GM13976 (cell line): ENCODE results near the gene AMDHD1.

Source experiments
- DNase-seq: peaks from one replicate; pipeline ENCODE4 v3.0.0; 2012; ENCODE audit warnings: low spot score
- in situ Hi-C: fragments of 300-500 bp; cut with MboI; formaldehyde crosslinking; loops from one replicate; pipeline ENCODE4 v1.12.0; 2022; ENCODE audit warnings: low sequenced_read_pairs, mixed read lengths, inconsistent platforms; ENCODE audit not compliant: unreplicated experiment
- TF ChIP-seq, protein P1 (sequence below): IDR thresholded peaks from 2 replicates; pipeline ENCODE4 v1.5.1; 2012; ENCODE audit warnings: borderline replicate concordance, mild to moderate bottlenecking; ENCODE audit not compliant: insufficient read depth; ENCODE audit errors: extremely low read depth, missing control alignments, control extremely low read depth

Gene AMDHD1

GRCh38 chr12:95949477-95950206 lies 6.5 kb downstream of the AMDHD1 start:
- in situ Hi-C loops, result no loop called here
- TF ChIP-seq, protein P1, sequence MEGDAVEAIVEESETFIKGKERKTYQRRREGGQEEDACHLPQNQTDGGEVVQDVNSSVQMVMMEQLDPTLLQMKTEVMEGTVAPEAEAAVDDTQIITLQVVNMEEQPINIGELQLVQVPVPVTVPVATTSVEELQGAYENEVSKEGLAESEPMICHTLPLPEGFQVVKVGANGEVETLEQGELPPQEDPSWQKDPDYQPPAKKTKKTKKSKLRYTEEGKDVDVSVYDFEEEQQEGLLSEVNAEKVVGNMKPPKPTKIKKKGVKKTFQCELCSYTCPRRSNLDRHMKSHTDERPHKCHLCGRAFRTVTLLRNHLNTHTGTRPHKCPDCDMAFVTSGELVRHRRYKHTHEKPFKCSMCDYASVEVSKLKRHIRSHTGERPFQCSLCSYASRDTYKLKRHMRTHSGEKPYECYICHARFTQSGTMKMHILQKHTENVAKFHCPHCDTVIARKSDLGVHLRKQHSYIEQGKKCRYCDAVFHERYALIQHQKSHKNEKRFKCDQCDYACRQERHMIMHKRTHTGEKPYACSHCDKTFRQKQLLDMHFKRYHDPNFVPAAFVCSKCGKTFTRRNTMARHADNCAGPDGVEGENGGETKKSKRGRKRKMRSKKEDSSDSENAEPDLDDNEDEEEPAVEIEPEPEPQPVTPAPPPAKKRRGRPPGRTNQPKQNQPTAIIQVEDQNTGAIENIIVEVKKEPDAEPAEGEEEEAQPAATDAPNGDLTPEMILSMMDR, result no peak
- DNase-seq, result no peak

GRCh38 chr12:95951515-95951914 lies 8.4 kb downstream of the AMDHD1 start:
- in situ Hi-C loops, result no loop called here
- TF ChIP-seq, protein P1, result no peak
- no peak for DNase-seq

DNA sequence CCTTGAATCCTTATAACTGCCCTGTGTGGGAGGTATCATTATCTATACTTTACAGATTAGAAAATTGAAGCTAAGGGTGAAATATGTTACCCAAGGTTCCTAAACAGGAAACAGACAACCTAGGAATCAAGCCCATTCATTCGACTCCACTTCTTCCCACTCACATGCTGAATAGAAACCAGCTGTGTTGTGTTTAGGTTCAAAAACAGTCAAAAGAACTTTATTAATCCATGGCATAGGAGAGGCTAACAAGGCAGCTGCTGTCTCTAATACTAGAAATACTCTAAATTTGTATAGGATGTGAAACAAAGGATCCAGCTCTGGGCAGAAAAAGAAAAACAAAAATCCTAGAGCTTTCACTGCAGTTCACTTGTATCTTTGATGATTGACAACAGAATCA lies 9.9 kb downstream of the AMDHD1 start:
- TF ChIP-seq, protein P1, result no peak
- DNase-seq, result no peak
- in situ Hi-C loops, result no loop called here

- in situ Hi-C loops, result no loop called here
- TF ChIP-seq, protein P1, result no peak
- DNase-seq, result no peak
These were observed 12.5 kb downstream of the AMDHD1 start for GRCh38 chr12:95955549-95956159.

DNA sequence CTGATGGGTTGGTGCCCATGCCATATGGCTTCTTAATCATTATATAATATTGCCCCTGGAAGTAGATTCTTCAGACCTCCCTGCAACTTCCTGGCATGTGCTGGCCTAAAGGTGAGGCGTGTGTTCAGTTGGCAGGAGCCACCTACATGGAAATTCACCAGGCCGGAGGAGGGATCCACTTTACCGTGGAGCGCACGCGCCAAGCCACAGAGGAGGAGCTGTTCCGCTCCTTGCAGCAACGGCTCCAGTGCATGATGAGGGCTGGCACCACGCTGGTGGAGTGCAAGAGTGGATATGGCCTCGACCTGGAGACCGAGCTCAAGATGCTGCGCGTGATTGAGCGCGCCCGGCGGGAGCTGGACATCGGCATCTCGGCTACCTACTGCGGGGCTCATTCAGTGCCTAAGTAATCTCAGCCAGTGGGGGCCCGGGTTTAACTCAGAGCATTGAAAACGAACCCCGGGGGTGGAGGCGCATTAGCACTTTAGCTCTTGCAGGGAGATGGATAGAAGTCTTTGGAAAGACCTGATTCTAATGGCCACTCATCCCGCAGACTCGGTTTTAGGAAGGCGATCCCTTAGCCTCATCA lies 13.5 kb downstream of the AMDHD1 start:
- TF ChIP-seq, protein P1, result no peak
- in situ Hi-C loops, result no loop called here
- no peak for DNase-seq

GRCh38 chr12:95959107-95959506 lies 16.0 kb downstream of the AMDHD1 start:
- peak; percentile 32 for DNase-seq
- in situ Hi-C loops, result no loop called here
- TF ChIP-seq, protein P1, result no peak
